Measurements from ENCODE around the gene SGCA. TPM values are rescaled to one million over a fixed set of nuclear protein-coding genes. Genes with fewer than 3 reads are reported as not detected.

Gene SGCA
- total and polyA plus RNA-seq, 2 of the 8 experiments (the other 6 are each of a cell fraction or from before 2014, with no cell fraction given): 0.12 TPM; not detected in 1

Other genes starting within 250 kb of the SGCA start
- gene DLX4, start 196.8 kb upstream of the SGCA start, total RNA-seq (2021; fragmentation: NEBNext Ultra II Directional; extraction: Animal tissue kit (Norgen Biotek cat#: 25700)): 0.80 and 0.88 TPM in 2 replicates
- gene DLX4, start 196.8 kb upstream of the SGCA start, polyA plus RNA-seq (2011; rRNA removed): 0.67 and 1.5 TPM in 2 replicates
- gene DLX3, start 170.8 kb upstream of the SGCA start, total RNA-seq (2021; fragmentation: NEBNext Ultra II Directional; extraction: Animal tissue kit (Norgen Biotek cat#: 25700)): 0.15 TPM in 1 of 2 replicates, not detected in the other
- gene DLX3, start 170.8 kb upstream of the SGCA start, polyA plus RNA-seq (2011; rRNA removed): 0.06 and 0.20 TPM in 2 replicates
- 21.7 and 24.2 TPM in 2 replicates for gene ITGA3, start 109.9 kb upstream of the SGCA start, total RNA-seq (2021; fragmentation: NEBNext Ultra II Directional; extraction: Animal tissue kit (Norgen Biotek cat#: 25700))
- 24.0 and 34.4 TPM in 2 replicates for gene ITGA3, start 109.9 kb upstream of the SGCA start, polyA plus RNA-seq (2011; rRNA removed)
- gene PDK2, start 70.7 kb upstream of the SGCA start, total RNA-seq (2021; fragmentation: NEBNext Ultra II Directional; extraction: Animal tissue kit (Norgen Biotek cat#: 25700)): 17.8 and 18.3 TPM in 2 replicates
- gene PDK2, start 70.7 kb upstream of the SGCA start, polyA plus RNA-seq (2011; rRNA removed): 121 and 154 TPM in 2 replicates
- 5.8 and 5.9 TPM in 2 replicates for gene SAMD14, start 35.8 kb upstream of the SGCA start, total RNA-seq (2021; fragmentation: NEBNext Ultra II Directional; extraction: Animal tissue kit (Norgen Biotek cat#: 25700))
- gene SAMD14, start 35.8 kb upstream of the SGCA start, polyA plus RNA-seq (2011; rRNA removed): 5.2 and 5.7 TPM in 2 replicates
- gene PPP1R9B, start 15.3 kb upstream of the SGCA start, total RNA-seq (2021; fragmentation: NEBNext Ultra II Directional; extraction: Animal tissue kit (Norgen Biotek cat#: 25700)): 13.1 and 14.1 TPM in 2 replicates
- gene PPP1R9B, start 15.3 kb upstream of the SGCA start, polyA plus RNA-seq (2011; rRNA removed): 5.2 and 6.1 TPM in 2 replicates
- gene COL1A1, start 35.6 kb downstream of the SGCA start, total RNA-seq (2021; fragmentation: NEBNext Ultra II Directional; extraction: Animal tissue kit (Norgen Biotek cat#: 25700)): 80.4 and 88.1 TPM in 2 replicates
- 14.1 and 27.3 TPM in 2 replicates for gene COL1A1, start 35.6 kb downstream of the SGCA start, polyA plus RNA-seq (2011; rRNA removed)
- gene TMEM92, start 108.5 kb downstream of the SGCA start, total RNA-seq (2021; fragmentation: NEBNext Ultra II Directional; extraction: Animal tissue kit (Norgen Biotek cat#: 25700)): 11.9 and 12.2 TPM in 2 replicates
- 24.8 and 39.2 TPM in 2 replicates for gene TMEM92, start 108.5 kb downstream of the SGCA start, polyA plus RNA-seq (2011; rRNA removed)
- gene XYLT2, start 180.1 kb downstream of the SGCA start, total RNA-seq (2021; fragmentation: NEBNext Ultra II Directional; extraction: Animal tissue kit (Norgen Biotek cat#: 25700)): 28.0 and 28.9 TPM in 2 replicates
- gene XYLT2, start 180.1 kb downstream of the SGCA start, polyA plus RNA-seq (2011; rRNA removed): 29.9 and 38.2 TPM in 2 replicates
- 75.6 and 82.6 TPM in 2 replicates for gene MRPL27, start 207.2 kb downstream of the SGCA start, total RNA-seq (2021; fragmentation: NEBNext Ultra II Directional; extraction: Animal tissue kit (Norgen Biotek cat#: 25700))
- 109 and 135 TPM in 2 replicates for gene MRPL27, start 207.2 kb downstream of the SGCA start, polyA plus RNA-seq (2011; rRNA removed)
- 13.3 and 13.9 TPM in 2 replicates for gene EME1, start 207.2 kb downstream of the SGCA start, total RNA-seq (2021; fragmentation: NEBNext Ultra II Directional; extraction: Animal tissue kit (Norgen Biotek cat#: 25700))
- gene EME1, start 207.2 kb downstream of the SGCA start, polyA plus RNA-seq (2011; rRNA removed): 13.9 and 16.3 TPM in 2 replicates
- gene LRRC59, start 231.5 kb downstream of the SGCA start, total RNA-seq (2021; fragmentation: NEBNext Ultra II Directional; extraction: Animal tissue kit (Norgen Biotek cat#: 25700)): 117 TPM in 2 replicates
- 48.3 and 48.7 TPM in 2 replicates for gene LRRC59, start 231.5 kb downstream of the SGCA start, polyA plus RNA-seq (2011; rRNA removed)